HL-60/S4 treated with retinoic acid at 250 ng/mL for 4 days and 3 days (cell line): Measurements from ENCODE around the gene SMAD3.

Experiments
- in situ Hi-C: fragments of 300-500 bp; cut with MboI; formaldehyde crosslinking; loops from 2 replicates; pipeline ENCODE4 v1.7.0; 2022; ENCODE audit warnings: low sequenced_read_pairs

The SMAD3 gene

GRCh38 chr15:67192185-67192820 lies 126.9 kb downstream of the SMAD3 start:
- in situ Hi-C loops, result no loop called here

- in situ Hi-C loops, result no loop called here
Measured at GRCh38 chr15:67193223-67193990, 128.0 kb downstream of the SMAD3 start.

- in situ Hi-C loops, result no loop called here
Measured at GRCh38 chr15:67194171-67195114, 129.0 kb downstream of the SMAD3 start.

GRCh38 chr15:67195305-67195704 lies 129.9 kb downstream of the SMAD3 start:
- in situ Hi-C loops, result no loop called here

- in situ Hi-C loops, result no loop called here
Measured at GRCh38 chr15:67196222-67196621, 130.8 kb downstream of the SMAD3 start.

- in situ Hi-C loops, result no loop called here
Measured at GRCh38 chr15:67196672-67197363, 131.4 kb downstream of the SMAD3 start.

GRCh38 chr15:67197364-67197695 lies 131.9 kb downstream of the SMAD3 start:
- in situ Hi-C loops, result no loop called here

GRCh38 chr15:67198157-67198754 lies 132.9 kb downstream of the SMAD3 start:
- in situ Hi-C loops, result no loop called here

- in situ Hi-C loops, result no loop called here
Measured at GRCh38 chr15:67199391-67199790, 134.0 kb downstream of the SMAD3 start.

GRCh38 chr15:67199881-67200763 lies 134.7 kb downstream of the SMAD3 start:
- in situ Hi-C loops, result no loop called here

- in situ Hi-C loops, result no loop called here
Measured at GRCh38 chr15:67201136-67201535, 135.7 kb downstream of the SMAD3 start.

- in situ Hi-C loops, result no loop called here
Measured at GRCh38 chr15:67202091-67202490, 136.7 kb downstream of the SMAD3 start.

GRCh38 chr15:67202991-67203390 lies 137.6 kb downstream of the SMAD3 start:
- in situ Hi-C loops, result no loop called here

GRCh38 chr15:67207555-67208207 lies 142.3 kb downstream of the SMAD3 start:
- in situ Hi-C loops, result no loop called here

- in situ Hi-C loops, result no loop called here
Measured at GRCh38 chr15:67208396-67208795, 143.0 kb downstream of the SMAD3 start.

GRCh38 chr15:67210555-67211168 lies 145.3 kb downstream of the SMAD3 start:
- in situ Hi-C loops, result no loop called here

GRCh38 chr15:67212684-67213367 lies 147.4 kb downstream of the SMAD3 start:
- in situ Hi-C loops, result no loop called here

- in situ Hi-C loops, result no loop called here
Measured at GRCh38 chr15:67215102-67215501, 149.7 kb downstream of the SMAD3 start.
